ENCODE measurements around the gene NCOA1.
A peak's percentile ranks its signal among the peaks of the same experiment; 100 is the strongest.

NCOA1 gene

GRCh38 chr2:24787532-24787931 lies 296.5 kb downstream of the NCOA1 start:
- Histone ChIP-seq H3K27ac (replicated peaks) (no peak overlapping the region), H3K4me3 (replicated peaks; ENCODE audit: insufficient read depth, low read length) (no peak overlapping the region), H3K27me3 (ENCODE audit: insufficient read depth, poor library complexity, severe bottlenecking) (no peaks in the 10 kb centered on the region)
- TF ChIP-seq REST (IDR thresholded peaks at IDR 0.05; ENCODE audit: insufficient replicate concordance, low read depth): no peak
- TF ChIP-seq SPI1 (IDR thresholded peaks at IDR 0.05; ENCODE audit: borderline replicate concordance, low read depth): no peak
- TF ChIP-seq, protein P1, sequence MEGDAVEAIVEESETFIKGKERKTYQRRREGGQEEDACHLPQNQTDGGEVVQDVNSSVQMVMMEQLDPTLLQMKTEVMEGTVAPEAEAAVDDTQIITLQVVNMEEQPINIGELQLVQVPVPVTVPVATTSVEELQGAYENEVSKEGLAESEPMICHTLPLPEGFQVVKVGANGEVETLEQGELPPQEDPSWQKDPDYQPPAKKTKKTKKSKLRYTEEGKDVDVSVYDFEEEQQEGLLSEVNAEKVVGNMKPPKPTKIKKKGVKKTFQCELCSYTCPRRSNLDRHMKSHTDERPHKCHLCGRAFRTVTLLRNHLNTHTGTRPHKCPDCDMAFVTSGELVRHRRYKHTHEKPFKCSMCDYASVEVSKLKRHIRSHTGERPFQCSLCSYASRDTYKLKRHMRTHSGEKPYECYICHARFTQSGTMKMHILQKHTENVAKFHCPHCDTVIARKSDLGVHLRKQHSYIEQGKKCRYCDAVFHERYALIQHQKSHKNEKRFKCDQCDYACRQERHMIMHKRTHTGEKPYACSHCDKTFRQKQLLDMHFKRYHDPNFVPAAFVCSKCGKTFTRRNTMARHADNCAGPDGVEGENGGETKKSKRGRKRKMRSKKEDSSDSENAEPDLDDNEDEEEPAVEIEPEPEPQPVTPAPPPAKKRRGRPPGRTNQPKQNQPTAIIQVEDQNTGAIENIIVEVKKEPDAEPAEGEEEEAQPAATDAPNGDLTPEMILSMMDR (IDR thresholded peaks at IDR 0.05; ENCODE audit: insufficient read depth, low read length): no peak
- TF ChIP-seq POLR2AphosphoS5 (IDR thresholded peaks at IDR 0.05; ENCODE audit: low read depth): no peak
- TF ChIP-seq GABPA (IDR thresholded peaks at IDR 0.05; ENCODE audit: low read depth): no peak
- DNase-seq (ENCODE audit: low read depth in 1 of 2, low spot score in 1 of 2): no peak

- H3K27me3 ChIP-seq (ENCODE audit: insufficient read depth, poor library complexity, severe bottlenecking): no peaks in the 10 kb centered on the region
- H3K27ac ChIP-seq (replicated peaks): no peak overlapping the region
- DNase-seq (ENCODE audit: low read depth in 1 of 2, low spot score in 1 of 2): no peak
- H3K4me3 ChIP-seq (replicated peaks; ENCODE audit: insufficient read depth, low read length): no peak overlapping the region
- TF ChIP-seq, protein P1 (IDR thresholded peaks at IDR 0.05; ENCODE audit: insufficient read depth, low read length): no peak
- TF ChIP-seq SPI1 (IDR thresholded peaks at IDR 0.05; ENCODE audit: borderline replicate concordance, low read depth) (no peak), GABPA (IDR thresholded peaks at IDR 0.05; ENCODE audit: low read depth) (no peak)
Observed at GRCh38 chr2:24788816-24789215, 297.8 kb downstream of the NCOA1 start.

DNA sequence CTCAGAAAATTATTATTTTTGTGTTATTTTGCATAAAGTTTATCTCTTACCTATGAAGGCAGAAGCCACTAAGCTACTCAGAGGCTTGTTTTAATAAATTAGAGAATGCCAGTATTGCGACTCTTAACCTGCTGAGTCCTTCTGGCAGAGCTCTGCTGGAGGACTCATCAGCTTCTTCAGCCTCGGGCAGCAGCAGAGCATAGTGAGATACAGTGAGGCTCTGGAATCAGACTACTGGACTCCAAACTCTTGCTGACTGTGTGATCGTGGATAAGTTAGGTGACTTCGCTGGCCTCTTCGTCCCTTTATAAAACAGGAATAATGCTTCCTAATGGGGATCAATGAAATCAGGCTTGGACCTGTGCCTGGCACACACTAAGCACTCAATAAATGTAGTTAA lies 300.4 kb downstream of the NCOA1 start:
- TF ChIP-seq SPI1 (IDR thresholded peaks at IDR 0.05; ENCODE audit: borderline replicate concordance, low read depth) (no peak), POLR2AphosphoS5 (IDR thresholded peaks at IDR 0.05; ENCODE audit: low read depth) (no peak), GABPA (IDR thresholded peaks at IDR 0.05; ENCODE audit: low read depth) (no peak), REST (IDR thresholded peaks at IDR 0.05; ENCODE audit: insufficient replicate concordance, low read depth) (no peak)
- TF ChIP-seq, protein P1 (IDR thresholded peaks at IDR 0.05; ENCODE audit: insufficient read depth, low read length): no peak
- Histone ChIP-seq H3K27me3 (ENCODE audit: insufficient read depth, poor library complexity, severe bottlenecking) (no peaks in the 10 kb centered on the region), H3K27ac (replicated peaks) (no peak overlapping the region), H3K4me3 (replicated peaks; ENCODE audit: insufficient read depth, low read length) (no peak overlapping the region)
- no peak for DNase-seq (ENCODE audit: low read depth in 1 of 2, low spot score in 1 of 2)

- Histone ChIP-seq H3K27ac (replicated peaks) (peak overlapping the region; percentile 100), H3K4me3 (replicated peaks; ENCODE audit: insufficient read depth, low read length) (peak overlapping the region; percentile 86), H3K27me3 (ENCODE audit: insufficient read depth, poor library complexity, severe bottlenecking) (no peaks in the 10 kb centered on the region)
- TF ChIP-seq REST (IDR thresholded peaks at IDR 0.05; ENCODE audit: insufficient replicate concordance, low read depth) (no peak), SPI1 (IDR thresholded peaks at IDR 0.05; ENCODE audit: borderline replicate concordance, low read depth) (no peak), POLR2AphosphoS5 (IDR thresholded peaks at IDR 0.05; ENCODE audit: low read depth) (no peak), GABPA (IDR thresholded peaks at IDR 0.05; ENCODE audit: low read depth) (no peak)
- TF ChIP-seq, protein P1 (IDR thresholded peaks at IDR 0.05; ENCODE audit: insufficient read depth, low read length): no peak
- no peak for DNase-seq (ENCODE audit: low read depth in 1 of 2, low spot score in 1 of 2)
Observed at GRCh38 chr2:24792542-24792873, 301.5 kb downstream of the NCOA1 start.

Data from HL-60 (cell line).